GM19452 (cell line): ENCODE data around the gene GLT6D1.

Source experiments
- ATAC-seq: cut with Tn5 transposase; IDR thresholded peaks from one replicate; pipeline ENCODE4 v1.9.1; 2021; ENCODE audit not compliant: unreplicated experiment

GLT6D1 gene

GRCh38 chr9:135609366-135609955, 29.9 kb downstream of the GLT6D1 start:
- ATAC-seq = no peak

DNA sequence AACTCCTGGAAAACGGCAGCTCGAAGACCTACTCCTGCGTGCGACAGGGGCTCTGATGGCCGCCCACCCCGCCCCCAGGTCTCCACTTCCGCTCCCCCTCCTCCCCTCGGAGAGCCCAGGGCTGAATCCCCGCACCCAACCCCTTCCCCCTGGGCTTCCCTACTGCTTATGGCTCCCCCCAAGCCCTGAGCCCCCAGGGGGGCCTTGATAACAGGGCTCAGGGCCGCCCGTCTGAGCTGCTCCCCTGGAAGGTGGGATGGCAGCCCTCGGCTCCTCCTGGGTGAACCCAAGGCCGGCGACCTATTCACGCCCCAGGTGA, 30.4 kb downstream of the GLT6D1 start:
- ATAC-seq = no peak

DNA sequence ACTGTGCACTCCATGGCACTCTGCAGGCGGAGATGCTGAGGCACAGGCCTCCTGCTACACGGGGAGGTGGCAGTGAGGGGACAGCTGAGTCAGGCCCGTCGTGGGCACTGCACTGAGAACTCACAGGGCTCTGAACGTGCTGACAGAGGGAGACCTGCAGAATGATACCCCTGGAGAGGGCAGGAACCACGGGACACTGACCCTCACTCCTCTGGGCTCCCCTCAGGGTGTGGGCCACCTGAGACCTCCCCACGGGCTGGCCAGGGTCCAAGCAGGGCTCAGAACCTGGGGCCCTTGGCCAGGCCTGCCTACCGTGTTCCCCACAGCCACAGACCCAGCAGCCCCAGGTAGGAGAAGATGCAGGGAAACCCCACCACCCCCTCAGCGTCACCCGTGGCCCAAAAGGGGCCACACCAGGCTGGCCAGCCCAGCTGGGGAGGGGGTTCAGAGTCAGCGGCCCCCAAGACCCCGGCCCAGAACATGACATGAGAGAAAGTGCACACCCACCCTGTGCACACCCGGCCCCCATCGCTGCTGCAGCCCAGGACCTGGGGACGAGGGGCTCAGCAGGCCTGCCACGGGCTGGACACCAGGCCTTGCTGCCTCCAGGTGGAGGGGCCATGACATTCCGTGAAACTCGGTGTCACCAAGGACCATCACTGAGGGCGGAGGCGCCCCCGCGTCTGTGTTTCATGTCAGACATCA, 30.9 kb downstream of the GLT6D1 start:
- ATAC-seq = no peak

GRCh38 chr9:135607401-135608293, 31.7 kb downstream of the GLT6D1 start:
- no peak for ATAC-seq

- no peak for ATAC-seq
Observed at GRCh38 chr9:135606885-135607259, 32.5 kb downstream of the GLT6D1 start.

DNA sequence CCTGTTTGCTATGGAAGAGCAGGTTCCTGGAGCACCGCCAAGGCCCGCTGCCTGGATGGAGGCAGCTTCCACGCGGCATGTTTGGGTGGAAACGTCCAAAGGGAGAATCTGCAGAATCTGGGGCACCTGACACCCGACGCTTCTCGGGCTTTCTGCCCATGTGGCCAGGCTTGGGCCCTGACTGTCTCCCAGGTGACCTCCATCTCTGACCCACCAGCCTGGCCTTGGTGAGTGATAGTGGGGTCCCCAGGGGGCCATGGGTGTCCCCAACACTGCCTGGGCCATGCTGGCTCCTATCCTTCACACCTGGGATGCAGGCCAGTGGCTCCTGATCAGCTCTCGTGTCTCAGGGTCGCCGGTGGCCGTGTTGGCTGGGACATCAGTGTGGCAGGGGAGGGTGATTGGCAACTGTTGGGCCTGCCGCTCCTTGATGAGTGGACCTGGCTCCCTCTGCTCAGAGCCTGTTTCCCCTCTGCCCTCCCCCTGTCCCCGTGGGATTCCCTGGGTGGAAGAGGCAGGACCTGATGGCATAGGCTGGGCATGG, 34.0 kb downstream of the GLT6D1 start:
- ATAC-seq = no peak

DNA sequence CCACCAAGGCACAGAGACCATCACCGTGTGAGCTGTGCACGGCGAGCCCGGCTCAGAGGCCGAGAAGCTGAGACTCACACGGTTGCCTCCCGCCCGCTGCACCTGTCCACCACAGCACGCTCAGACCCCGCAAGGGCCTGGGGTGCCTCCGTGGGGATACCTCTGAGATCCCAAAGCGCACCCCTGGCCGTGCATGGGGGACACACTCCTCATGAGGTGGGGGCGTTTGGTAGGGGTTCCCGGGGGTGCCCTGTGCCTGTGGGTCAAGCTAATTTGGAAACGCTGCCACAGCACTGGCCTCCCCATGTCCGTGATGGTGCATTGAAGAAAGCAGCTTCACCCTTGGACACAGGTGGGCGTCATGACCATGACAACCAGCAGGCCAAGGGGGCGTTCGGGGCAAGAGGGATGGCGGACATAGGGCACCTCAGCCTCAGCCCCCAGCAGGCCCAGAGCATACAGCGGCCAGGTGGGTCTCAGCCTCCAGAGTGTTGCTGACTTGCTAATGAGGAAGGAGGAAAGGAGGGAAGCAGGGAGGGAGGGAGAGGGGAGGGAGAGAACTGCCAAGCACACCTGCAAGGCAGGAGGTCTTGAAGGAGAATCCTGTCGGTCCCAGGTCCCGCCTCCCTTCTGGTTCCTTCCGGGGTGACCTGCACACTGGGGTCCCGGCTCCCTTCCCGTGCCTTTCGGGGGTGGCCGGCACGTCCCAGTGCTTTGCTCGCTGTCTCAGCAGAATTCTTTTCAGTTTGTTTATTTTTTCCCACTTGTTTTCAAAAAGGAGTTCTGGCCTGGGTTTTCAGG, 34.7 kb downstream of the GLT6D1 start:
- no peak for ATAC-seq

GRCh38 chr9:135602789-135603481, 36.4 kb downstream of the GLT6D1 start:
- no peak for ATAC-seq

- ATAC-seq = no peak
Observed at GRCh38 chr9:135601988-135602387, 37.4 kb downstream of the GLT6D1 start.

GRCh38 chr9:135600296-135600817, 39.0 kb downstream of the GLT6D1 start:
- ATAC-seq = no peak

- no peak for ATAC-seq
Observed at GRCh38 chr9:135596211-135596610, 43.1 kb downstream of the GLT6D1 start.

- ATAC-seq = no peak
Observed at GRCh38 chr9:135592625-135593024, 46.7 kb downstream of the GLT6D1 start.

DNA sequence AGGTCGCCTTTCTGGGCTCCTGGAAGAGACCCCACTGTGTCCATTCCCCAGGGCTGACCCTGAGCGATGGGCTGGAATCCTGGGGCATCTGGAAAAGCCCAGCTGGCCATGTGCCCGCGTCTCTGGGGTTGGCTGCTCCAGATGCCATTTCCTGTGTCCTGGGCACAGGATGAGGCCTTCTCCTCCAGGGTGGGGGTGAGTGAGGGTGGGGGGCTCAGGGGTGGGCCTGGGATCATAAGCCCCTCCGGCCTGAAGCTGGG, 47.1 kb downstream of the GLT6D1 start:
- no peak for ATAC-seq

DNA sequence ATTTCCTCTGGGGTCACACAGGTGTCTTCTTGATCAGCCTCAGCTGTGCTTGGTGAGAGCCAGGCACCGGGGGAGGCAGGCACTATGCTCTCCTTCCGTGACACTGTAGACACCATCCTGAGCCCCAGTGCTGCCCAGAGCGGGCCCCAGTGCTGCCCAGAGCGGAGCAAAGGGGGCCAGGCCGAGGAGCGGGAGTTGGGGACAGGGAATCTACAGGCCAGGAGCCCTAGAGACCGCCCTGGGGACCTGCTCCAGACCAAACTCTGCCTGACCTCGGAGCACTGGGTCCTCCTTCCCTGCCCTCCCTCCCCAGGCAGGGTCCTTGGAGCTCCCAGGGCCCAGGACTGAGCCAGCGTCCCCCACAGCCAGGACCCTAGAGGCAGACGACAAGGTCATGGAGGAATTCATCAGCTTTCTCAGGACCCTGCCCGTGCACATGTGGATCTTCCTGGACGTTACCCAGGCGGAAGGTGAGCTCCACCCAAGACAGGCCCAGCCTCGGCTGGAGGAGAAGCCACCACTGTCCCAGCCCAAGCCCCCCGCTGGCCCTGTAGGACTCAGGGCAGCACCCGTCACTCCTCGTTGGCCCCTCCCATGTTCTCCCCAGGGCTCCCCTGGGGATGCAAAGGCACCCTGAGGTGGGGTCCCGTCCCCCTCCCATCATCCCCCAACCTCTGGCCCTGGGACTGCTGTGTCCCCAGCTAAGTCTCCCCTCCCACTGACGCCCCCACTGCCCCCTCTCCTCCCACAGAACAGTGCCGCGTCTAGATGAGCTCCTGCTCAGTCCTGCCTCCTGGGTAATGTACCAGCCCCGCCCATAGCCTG, 47.6 kb downstream of the GLT6D1 start:
- no peak for ATAC-seq

- ATAC-seq = no peak
Observed at GRCh38 chr9:135590486-135591079, 48.8 kb downstream of the GLT6D1 start.

GRCh38 chr9:135589596-135590485, 49.5 kb downstream of the GLT6D1 start:
- ATAC-seq = no peak

DNA sequence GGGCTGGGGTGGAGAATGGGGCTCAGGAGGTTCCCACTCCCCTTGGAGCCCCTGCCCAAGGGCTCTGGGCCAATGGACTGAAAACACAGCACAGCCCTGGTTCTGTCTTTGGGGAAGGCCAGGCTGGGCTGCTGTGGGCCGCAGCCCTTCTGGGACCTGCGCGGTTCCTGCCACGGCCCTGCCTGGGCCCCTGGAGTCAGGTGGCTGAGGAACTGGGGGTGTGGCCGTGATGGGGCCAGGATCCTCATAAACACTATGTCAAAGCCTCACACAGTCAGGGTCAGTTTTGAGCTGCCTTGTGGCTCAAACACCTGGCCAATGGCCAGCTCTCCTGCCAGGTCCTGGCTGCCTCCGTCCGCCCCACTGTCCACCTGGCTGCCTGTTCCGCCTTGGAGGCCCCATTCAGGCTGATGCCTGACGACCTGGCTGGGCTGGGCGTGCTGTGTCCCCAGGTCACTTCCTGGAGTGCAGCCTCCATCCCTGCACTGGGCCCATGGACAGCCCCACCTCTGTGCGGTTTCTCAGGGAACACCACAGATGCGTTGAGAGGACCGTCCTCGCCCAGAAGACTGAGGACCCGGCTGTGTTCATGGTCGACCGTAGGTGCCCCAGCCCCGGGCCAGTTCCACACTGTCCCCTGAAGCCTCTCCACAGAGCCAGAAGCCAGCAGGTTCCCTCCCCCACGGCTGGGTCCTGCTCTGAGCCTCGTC, 50.3 kb downstream of the GLT6D1 start:
- no peak for ATAC-seq

DNA sequence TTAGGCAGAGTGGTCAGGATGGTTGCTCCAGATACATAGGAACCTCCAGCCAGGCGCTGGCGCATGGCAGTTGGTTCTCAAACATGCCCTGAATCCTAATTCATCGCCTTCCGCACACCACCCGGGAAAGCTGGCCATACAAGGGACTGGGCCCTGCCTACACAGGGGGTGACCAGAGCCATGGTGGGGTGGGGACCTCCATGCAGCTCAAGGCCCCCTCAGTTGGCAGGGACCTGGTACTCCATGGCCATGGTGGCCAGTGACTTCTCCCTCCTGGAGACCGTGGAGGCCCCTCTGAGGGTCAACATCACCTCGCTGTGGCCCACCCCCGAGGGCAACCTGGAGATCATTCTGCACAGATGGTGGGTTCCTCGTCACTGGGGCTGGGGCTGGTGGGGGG, 51.0 kb downstream of the GLT6D1 start:
- no peak for ATAC-seq
